Measurements from ENCODE around the gene TMEM97.
"Not testable (repeated sequence)": the region's sequence is repeated elsewhere in the genome, so short reads cannot be mapped to it uniquely, and the experiment has no call there.

TMEM97 gene

GRCh38 chr17:28335959-28336871 lies 17.2 kb downstream of the TMEM97 start:
- FAIRE-seq, result peak; percentile 44
- peak; percentile 78 for DNase-seq (ENCODE audit: low spot score)

DNA sequence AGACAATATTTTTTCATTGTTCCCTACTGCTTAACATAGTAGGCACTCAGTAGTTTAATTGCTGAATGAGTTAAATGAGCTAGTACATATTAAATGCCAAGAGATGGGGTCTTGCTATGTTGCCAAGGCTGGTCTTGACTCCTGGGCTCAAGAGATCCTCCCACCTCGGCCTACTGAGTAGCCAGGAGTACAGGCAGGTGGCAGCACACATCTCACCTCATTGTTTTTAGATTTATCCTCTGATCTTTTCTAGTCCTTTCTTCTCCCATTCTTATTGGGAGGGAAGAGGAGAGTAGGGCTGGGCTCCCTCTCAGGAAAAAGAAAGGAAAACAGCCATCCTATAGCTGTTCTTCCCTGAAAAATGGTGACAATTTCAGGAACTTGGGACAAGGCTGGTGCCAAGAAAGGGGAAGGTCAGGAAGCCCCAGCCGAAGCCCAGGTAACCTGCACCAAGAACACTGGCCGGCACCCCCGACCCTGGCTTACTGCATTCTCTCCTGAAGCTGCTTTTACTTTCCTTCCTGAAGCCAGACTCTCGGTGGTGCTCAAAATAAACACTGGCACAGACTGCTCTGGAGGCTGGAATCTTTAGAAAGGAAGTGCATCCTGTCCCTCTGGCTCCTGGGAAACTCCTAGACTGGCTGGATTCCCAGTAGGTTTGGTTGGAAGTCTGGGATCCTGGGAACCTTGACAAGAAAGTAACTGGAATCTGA lies 19.2 kb downstream of the TMEM97 start:
- FAIRE-seq (no peak), DNase-seq (ENCODE audit: low spot score) (peak; percentile 54)

DNA sequence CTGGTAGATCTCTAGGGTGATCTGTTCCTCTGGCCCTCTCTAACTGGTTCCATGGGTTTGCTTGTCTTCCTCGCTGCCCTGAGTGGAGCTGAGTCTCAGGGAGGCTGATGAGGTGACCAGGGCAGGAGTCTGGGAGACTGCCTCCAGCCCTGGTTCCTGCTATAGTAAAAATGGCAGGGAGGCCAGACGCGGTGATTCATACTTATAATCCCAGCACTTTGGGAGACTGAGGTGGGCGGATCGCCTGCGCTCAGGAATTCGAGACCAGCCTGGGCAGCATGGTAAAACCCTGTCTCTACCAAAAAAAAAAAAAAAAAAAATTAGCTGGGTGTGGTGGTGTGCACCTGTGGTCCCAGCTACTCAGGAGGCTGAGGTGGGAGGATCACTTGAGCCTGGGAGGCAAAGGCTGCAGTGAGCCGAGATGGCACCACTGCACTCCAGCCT lies 19.8 kb downstream of the TMEM97 start:
- DNase-seq (ENCODE audit: low spot score); FAIRE-seq: not testable (repeated sequence)

- no peak for FAIRE-seq
- no peak for DNase-seq (ENCODE audit: low spot score)
Observed at GRCh38 chr17:28339431-28339830, 20.4 kb downstream of the TMEM97 start.

DNA sequence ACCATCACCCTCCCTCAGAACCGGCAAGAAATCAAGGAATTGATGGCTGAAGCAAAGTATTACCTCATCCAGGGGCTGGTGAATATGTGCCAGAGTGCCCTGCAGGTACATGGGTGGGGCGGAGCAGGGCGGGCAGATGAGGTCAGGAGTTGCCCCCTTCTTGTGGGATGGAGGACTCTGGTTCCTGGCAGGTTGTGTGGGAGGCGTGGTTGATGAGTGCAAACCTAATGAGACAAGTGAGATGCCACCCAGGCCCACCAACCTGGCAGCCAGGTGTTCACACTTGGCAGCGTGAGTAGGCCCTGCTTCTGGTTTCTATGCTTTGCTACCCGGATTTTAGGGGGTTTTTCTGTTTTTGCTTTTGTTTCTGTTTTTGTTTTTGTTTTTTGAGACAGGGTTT lies 21.4 kb downstream of the TMEM97 start:
- no peak for FAIRE-seq
- DNase-seq (ENCODE audit: low spot score), result no peak

DNA sequence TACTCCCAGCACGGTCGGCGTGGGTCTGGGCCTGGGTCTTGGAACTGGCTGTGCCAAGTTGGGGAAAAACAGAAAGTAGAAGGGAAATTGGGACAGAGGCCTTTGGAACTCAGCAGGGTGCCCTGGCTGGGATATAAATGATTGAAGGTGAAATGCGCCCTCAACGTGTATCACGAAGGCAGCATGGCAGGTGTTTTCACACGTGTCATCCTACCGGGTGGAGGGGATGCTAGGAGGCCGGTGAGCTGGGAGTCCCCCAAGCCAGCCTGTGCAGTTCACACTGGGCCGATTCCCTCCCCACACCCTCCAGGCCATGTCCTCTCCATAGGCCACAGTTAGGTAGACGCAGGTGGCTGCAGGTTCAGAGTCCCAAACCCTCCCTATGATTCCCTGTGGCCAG lies 22.5 kb downstream of the TMEM97 start:
- no peak for DNase-seq (ENCODE audit: low spot score)
- FAIRE-seq, result no peak

- no peak for DNase-seq (ENCODE audit: low spot score)
- no peak for FAIRE-seq
Observed at GRCh38 chr17:28342313-28342712, 23.3 kb downstream of the TMEM97 start.

DNA sequence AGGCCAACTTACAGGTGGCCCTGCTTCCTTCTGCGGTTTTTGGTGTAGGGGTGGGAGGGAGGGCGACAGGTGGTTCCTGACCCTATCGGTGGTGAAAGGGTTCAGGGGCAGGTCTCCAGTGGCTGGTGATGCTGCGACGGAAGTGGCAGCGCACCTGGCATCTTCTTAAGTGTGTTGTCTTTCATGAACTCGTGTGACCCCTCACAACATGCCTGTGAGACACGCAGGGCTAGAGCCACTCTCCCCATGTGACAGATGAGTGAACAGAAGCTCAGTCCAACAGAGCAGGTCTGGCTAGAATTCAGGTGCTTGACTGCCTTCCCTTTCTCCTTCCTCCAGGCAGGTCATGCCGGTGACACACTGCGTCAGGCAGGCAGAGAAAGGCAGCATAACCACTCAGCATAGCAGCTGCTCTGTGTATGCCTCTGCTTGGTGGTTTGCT lies 24.5 kb downstream of the TMEM97 start:
- FAIRE-seq, result no peak
- DNase-seq (ENCODE audit: low spot score), result no peak

- FAIRE-seq (no peak), DNase-seq (ENCODE audit: low spot score) (no peak)
Observed at GRCh38 chr17:28344011-28344410, 25.0 kb downstream of the TMEM97 start.

GRCh38 chr17:28344435-28344901 lies 25.5 kb downstream of the TMEM97 start:
- no peak for FAIRE-seq
- no peak for DNase-seq (ENCODE audit: low spot score)

DNA sequence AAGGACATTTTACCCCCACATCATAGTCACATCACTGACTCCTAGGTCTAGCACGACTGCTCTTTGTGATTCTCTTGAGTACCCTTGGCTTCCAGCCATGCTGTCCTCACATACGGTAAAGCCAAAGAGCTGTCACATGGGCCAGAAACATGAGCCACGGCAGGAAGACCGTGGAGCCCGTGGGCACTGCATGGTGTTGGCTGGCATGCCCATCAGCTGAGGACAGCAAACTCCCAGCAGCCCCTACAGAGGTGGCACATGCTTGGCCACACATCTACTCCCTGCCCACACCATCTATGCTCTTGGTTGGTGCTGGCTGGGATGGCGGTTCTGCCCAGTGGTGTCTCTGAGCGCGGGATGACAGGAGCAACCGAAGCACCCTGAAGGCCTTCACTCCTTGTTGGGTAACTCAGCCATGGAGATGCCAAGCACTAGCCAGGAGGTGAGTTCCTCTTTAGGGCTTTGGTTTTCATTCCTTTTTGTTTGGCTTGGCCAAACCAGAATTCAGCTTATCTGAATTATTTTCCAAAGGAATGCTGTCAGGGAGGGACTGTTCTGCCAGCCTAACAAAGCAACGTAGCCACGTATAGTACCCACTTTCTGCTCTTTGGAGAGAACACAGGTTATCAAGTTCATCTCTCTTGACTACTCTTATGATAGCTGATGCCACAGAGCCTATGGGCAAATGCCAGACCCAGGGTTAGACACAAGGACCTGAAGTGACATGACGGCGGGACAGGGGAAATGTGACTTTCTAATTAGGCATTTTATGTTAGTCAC lies 26.6 kb downstream of the TMEM97 start:
- FAIRE-seq (no peak), DNase-seq (ENCODE audit: low spot score) (peak; percentile 9)

DNA sequence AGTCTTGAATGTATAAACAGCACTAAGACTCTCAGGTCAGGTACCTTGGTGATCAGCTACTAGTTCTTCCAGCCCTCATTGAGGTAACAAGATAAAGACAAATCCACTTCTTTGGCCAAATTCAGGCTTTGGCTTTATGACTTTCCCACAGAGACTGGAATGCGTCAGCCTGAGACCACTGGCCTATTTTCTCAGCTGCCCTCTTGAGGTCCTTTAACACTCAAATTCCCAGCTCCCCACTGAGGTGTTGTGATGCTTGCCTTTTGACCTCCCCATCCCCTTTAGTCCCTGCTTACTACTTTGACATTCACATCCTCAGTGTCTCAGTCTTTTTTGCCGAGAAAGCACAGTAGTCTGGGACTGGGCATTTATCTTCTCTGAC lies 27.2 kb downstream of the TMEM97 start:
- FAIRE-seq (no peak), DNase-seq (ENCODE audit: low spot score) (no peak)

- FAIRE-seq (no peak), DNase-seq (ENCODE audit: low spot score) (no peak)
Observed at GRCh38 chr17:28346746-28347246, 27.8 kb downstream of the TMEM97 start.

DNA sequence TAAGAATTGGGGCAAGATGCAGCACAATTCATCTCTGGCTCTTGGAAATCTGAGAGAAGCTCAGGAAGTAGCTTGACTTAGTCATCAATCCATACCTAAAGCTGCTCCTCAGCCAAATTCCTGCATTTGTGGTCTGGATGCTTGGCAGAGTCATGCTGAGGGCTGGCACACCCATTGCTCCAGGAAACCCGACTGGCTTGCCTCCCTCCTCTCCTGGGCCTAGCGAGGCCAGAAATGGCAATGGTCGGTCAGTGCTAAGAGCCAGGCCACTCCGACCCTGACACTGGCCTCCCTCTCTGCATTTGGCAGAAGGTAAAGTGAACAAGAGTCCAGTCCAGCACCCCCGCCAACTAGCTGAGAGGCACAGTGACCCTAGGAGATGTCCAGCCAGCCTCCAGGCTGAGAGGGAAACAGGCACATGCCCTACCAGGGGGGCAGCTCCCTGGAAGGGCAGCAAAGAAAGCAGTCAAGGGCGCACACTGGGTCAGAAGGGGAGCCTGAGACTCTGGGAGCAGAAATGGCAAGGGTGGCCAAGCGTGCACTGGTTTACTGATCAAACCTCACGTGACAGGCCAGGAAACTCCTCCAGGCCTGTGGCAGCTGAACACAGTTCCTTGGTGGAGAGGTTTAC lies 28.4 kb downstream of the TMEM97 start:
- peak; percentile 92 for DNase-seq (ENCODE audit: low spot score)
- peak; percentile 93 for FAIRE-seq

DNA sequence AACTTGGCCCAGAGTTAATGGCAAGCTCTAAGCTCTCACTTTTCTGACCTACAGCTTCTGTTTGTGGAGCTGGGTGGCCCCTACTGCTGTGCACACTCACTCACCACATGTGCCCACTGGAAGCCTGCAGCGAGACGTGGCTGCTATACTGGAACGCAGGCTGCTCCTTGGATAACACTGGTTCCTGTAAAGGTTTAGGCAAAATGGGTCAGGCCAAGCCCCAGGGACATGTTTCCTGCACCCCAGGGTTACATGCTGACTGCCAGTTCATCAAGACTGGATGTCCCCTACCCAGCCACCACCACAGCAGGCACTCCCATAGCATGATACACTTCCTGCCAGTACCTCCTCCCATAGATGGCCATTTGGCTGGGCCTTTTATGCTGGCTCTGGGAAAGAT lies 30.0 kb downstream of the TMEM97 start:
- FAIRE-seq (no peak), DNase-seq (ENCODE audit: low spot score) (no peak)

- FAIRE-seq (no peak), DNase-seq (ENCODE audit: low spot score) (no peak)
Observed at GRCh38 chr17:28350271-28350670, 31.3 kb downstream of the TMEM97 start.

- DNase-seq (ENCODE audit: low spot score) (peak; percentile 80), FAIRE-seq (no peak)
Observed at GRCh38 chr17:28357061-28357900, 38.3 kb downstream of the TMEM97 start, which contains the start of gene POLDIP2. TSS of gene POLDIP2 (minus strand) at chr17:28357527. CDS start at chr17:28357448, 79 bp downstream.

DNA sequence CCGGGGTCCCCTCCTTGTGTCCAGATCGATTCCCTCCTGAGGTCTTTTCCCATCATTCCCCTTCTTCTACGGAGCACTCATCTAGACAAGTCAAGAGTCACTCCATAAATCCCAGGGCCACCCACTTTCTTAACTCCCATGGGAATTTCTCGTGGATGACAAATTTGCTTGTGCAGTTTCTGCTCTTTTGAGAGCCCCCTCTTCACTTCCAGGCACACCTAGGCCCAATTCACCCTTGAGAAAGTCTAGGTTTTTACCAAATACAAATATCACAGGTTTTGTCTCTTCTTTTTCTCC lies 38.8 kb downstream of the TMEM97 start:
- DNase-seq (ENCODE audit: low spot score) (no peak), FAIRE-seq (no peak)

DNA sequence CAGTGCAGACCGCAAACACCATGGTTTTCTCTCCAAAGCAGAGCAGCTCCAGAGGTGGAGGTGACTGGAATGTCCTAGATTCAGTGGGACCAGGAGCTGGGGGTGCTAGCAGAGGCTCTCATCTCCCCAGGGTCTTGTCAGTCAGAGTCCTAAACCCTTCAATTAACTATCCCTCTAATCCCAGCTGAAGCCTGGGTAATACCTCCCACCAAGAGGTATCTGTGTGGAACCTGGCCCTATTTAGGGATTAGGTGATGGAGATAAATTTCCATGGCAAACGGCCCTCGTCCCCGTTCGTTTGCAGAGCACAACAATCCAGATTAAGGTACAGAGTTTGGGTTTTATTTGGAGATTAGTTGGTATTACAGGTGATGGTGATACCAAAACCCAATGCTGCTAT lies 44.2 kb downstream of the TMEM97 start:
- FAIRE-seq (no peak), DNase-seq (ENCODE audit: low spot score) (no peak)

Measured in RCC 7860 (cell line).